ENCODE results near the gene ABCG1.

Gene ABCG1

DNA sequence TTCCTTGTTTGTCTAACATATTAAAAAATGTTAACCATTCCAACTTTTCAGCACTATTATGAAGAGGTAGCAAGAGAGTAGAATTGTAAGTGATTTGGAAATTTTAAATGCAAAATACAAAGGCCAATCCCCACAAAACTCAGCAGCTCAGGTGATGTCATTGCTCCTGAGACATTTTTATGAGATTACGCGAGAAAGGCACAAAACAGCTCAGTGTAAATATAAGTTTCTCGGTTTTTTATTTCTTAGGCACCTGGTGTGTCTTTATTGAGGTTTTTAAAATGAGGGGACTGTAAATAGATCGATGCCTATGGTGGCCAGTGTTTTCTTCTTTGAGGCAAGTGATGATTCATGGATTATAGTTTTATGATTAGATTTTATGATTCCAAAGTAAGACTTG, 6.1 kb downstream of the ABCG1 start:
- H4K5ac ChIP-seq (ENCODE audit: low read length): no peak overlapping the region
- no peak overlapping the region for H3K18ac ChIP-seq (ENCODE audit: low read length)
- H3K23ac ChIP-seq (ENCODE audit: low read length): no peak overlapping the region
- H2BK15ac ChIP-seq (replicated peaks; ENCODE audit: low read depth): no peak overlapping the region
- no peak overlapping the region for H3K4me3 ChIP-seq (ENCODE audit: low read length)
- no peak overlapping the region for H2BK5ac ChIP-seq (ENCODE audit: low read length)
- no peak overlapping the region for H3K4me2 ChIP-seq (ENCODE audit: low read length)
- DNase-seq: no peak
- H3K4me1 ChIP-seq (ENCODE audit: control insufficient read depth, low read depth, low read length): no peaks in the 10 kb centered on the region
- H3K36me3 ChIP-seq (ENCODE audit: control insufficient read depth, insufficient read depth, low read length): no peaks in the 10 kb centered on the region
- no peak overlapping the region for H3K9ac ChIP-seq (ENCODE audit: low read length)
- no peaks in the 10 kb centered on the region for H3K27me3 ChIP-seq (ENCODE audit: insufficient read depth, low read length, poor library complexity)
- no peak overlapping the region for H3K56ac ChIP-seq (ENCODE audit: low read length)
- H2BK120ac ChIP-seq (ENCODE audit: low read depth, low read length): no peak overlapping the region
- H4K8ac ChIP-seq (ENCODE audit: low read depth, low read length): no peak overlapping the region
- WGBS (ENCODE audit: extremely low coverage, insufficient coverage, low lambda C conversion rate): no CpG with 5 or more reads among the region's 4 CpGs
- H3K79me1 ChIP-seq (ENCODE audit: low read length): no peaks in the 10 kb centered on the region
- H2AK5ac ChIP-seq (ENCODE audit: low read length): no peak overlapping the region
- no peaks in the 10 kb centered on the region for H3K79me2 ChIP-seq (ENCODE audit: control insufficient read depth, insufficient read depth, low read length)
- H3K27ac ChIP-seq (ENCODE audit: low read depth, low read length): no peak overlapping the region
- H3K4ac ChIP-seq (ENCODE audit: low read depth, low read length): no peak overlapping the region

DNA sequence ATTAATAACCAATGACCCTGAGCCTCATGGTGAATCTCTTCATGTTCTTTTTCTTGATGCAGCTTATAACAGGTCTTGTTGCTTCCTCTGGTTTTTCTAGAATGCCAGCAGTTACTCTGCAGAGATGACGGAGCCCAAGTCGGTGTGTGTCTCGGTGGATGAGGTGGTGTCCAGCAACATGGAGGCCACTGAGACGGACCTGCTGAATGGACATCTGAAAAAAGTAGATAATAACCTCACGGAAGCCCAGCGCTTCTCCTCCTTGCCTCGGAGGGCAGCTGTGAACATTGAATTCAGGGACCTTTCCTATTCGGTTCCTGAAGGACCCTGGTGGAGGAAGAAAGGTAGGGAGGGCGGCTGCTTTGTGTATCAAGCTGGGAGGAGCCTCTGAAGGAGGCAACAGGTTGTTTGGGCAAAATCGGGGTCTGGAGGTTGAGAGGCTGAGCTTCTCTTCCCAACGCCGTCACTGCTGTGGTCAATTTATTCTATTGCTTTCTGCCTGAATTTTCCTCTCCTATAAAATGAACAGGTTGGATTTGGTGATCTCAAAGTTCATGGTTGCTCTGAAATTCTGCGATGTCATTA, 6.7 kb downstream of the ABCG1 start:
- Histone ChIP-seq H4K5ac (ENCODE audit: low read length) (no peak overlapping the region), H3K4me3 (ENCODE audit: low read length) (no peak overlapping the region), H3K27me3 (ENCODE audit: insufficient read depth, low read length, poor library complexity) (no peaks in the 10 kb centered on the region), H3K79me1 (ENCODE audit: low read length) (no peaks in the 10 kb centered on the region), H4K8ac (ENCODE audit: low read depth, low read length) (no peak overlapping the region), H2BK15ac (replicated peaks; ENCODE audit: low read depth) (no peak overlapping the region), H2BK5ac (ENCODE audit: low read length) (no peak overlapping the region), H3K23ac (ENCODE audit: low read length) (no peak overlapping the region), H3K4me2 (ENCODE audit: low read length) (no peak overlapping the region), H2BK120ac (ENCODE audit: low read depth, low read length) (no peak overlapping the region), H3K56ac (ENCODE audit: low read length) (no peak overlapping the region), H3K79me2 (ENCODE audit: control insufficient read depth, insufficient read depth, low read length) (no peaks in the 10 kb centered on the region), H2AK5ac (ENCODE audit: low read length) (no peak overlapping the region), H3K4me1 (ENCODE audit: control insufficient read depth, low read depth, low read length) (no peaks in the 10 kb centered on the region), H3K4ac (ENCODE audit: low read depth, low read length) (no peak overlapping the region), H3K18ac (ENCODE audit: low read length) (no peak overlapping the region), H3K9ac (ENCODE audit: low read length) (no peak overlapping the region), H3K27ac (ENCODE audit: low read depth, low read length) (no peak overlapping the region), H3K36me3 (ENCODE audit: control insufficient read depth, insufficient read depth, low read length) (no peaks in the 10 kb centered on the region)
- no peak for DNase-seq
- WGBS (ENCODE audit: extremely low coverage, insufficient coverage, low lambda C conversion rate): no CpG with 5 or more reads among the region's 13 CpGs

DNA sequence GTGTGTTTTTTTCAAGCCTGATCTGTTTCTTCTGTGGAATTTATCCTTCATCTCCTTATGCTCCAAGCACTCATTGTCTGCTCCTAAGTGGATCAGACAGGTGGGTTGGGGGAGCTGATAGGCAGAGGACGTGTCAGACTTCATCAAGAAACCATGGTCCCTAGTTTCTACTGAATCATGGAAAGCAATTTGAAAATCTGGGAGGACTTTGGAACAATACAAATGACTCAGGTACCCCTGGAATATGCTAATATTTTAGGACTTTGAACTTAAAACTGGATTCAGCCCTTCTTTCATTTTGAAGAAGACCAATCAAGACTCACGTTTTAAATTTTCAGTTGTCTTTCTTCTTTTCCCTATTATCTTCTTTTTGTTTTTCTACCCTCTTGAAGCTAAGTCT, 7.7 kb downstream of the ABCG1 start:
- peak; percentile 8 for DNase-seq
- H3K27ac ChIP-seq (ENCODE audit: low read depth, low read length): no peak overlapping the region
- H3K4me2 ChIP-seq (ENCODE audit: low read length): no peak overlapping the region

DNA sequence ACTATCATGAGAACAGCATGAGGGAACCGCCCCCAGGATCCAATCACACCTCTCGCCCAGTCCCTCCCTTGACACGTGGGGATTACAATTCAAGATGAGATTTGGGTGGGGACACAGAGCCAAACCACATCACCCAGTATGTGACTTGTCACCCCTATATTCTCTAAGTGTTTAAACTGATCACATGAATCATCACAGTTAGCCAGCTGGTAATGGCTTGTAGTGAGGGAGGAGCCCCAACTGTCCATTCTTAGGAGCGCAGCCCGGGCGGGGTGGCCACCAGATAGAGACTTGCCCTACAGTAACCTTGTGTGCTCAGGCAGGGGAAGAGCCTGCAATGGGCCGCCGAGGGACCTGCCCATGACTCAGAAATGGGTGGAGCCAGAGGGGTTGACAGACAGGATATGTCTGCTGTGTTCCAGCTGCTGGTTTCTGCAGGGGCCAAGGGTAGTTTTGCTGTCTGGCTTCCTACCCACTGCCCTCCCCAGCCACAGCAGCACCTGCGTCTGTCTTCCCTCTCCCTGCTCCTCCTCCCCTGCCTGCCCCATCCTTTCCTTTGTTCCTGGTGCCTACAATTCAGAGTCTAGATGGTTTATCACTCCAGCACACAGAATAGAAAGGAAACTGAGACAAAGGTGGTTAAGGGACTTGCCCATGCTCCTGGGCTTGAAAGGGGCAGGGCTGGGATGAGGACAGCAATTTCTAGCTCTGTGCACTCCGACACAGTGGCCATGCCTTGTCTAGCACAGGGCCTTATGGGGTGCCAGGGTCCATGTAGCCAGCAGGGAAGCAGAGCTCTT, 9.2 kb downstream of the ABCG1 start:
- H3K27me3 ChIP-seq (ENCODE audit: insufficient read depth, low read length, poor library complexity): no peaks in the 10 kb centered on the region

More for the DNA sequence above, 7.7 kb downstream of the ABCG1 start:
- no peaks in the 10 kb centered on the region for H3K36me3 ChIP-seq (ENCODE audit: control insufficient read depth, insufficient read depth, low read length)
- H4K8ac ChIP-seq (ENCODE audit: low read depth, low read length): no peak overlapping the region
- H2BK5ac ChIP-seq (ENCODE audit: low read length): no peak overlapping the region
- no peaks in the 10 kb centered on the region for H3K79me2 ChIP-seq (ENCODE audit: control insufficient read depth, insufficient read depth, low read length)
- H3K23ac ChIP-seq (ENCODE audit: low read length): no peak overlapping the region
- no peak overlapping the region for H3K4ac ChIP-seq (ENCODE audit: low read depth, low read length)
- H2BK15ac ChIP-seq (replicated peaks; ENCODE audit: low read depth): no peak overlapping the region
- no peak overlapping the region for H2AK5ac ChIP-seq (ENCODE audit: low read length)
- H3K4me3 ChIP-seq (ENCODE audit: low read length): no peak overlapping the region
- H4K5ac ChIP-seq (ENCODE audit: low read length): no peak overlapping the region
- H3K18ac ChIP-seq (ENCODE audit: low read length): no peak overlapping the region
- no peak overlapping the region for H3K56ac ChIP-seq (ENCODE audit: low read length)
- no CpG with 5 or more reads among the region's 2 CpGs for WGBS (ENCODE audit: extremely low coverage, insufficient coverage, low lambda C conversion rate)
- H2BK120ac ChIP-seq (ENCODE audit: low read depth, low read length): no peak overlapping the region
- no peaks in the 10 kb centered on the region for H3K79me1 ChIP-seq (ENCODE audit: low read length)
- no peak overlapping the region for H3K9ac ChIP-seq (ENCODE audit: low read length)
- H3K4me1 ChIP-seq (ENCODE audit: control insufficient read depth, low read depth, low read length): no peaks in the 10 kb centered on the region
- H3K27me3 ChIP-seq (ENCODE audit: insufficient read depth, low read length, poor library complexity): no peaks in the 10 kb centered on the region

DNA sequence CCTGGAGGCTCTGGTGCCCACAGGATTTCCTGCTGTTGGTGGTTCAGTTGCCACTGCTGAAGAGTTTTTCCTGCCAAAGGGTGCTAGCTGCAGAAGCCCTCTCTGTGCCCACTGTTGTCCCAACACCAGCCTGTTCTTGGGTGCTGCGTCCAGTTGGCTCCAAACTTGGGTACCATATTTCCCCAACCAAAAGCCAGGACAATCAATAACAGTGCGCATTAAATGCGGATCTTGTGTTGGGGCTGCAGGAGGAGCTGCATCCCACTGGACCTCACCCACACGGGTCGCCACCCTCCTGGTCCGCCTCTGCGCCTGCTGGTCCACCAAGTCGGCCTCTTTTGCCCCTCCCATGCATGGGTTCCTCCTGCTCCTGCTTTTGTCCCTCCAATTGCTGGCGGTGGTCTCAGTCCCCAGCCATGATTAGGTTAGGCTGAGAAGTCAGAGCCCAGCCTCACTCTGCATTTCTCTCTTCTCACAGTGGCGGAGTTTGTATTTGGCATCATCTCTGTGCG, 9.8 kb downstream of the ABCG1 start:
- no CpG with 5 or more reads among the region's 11 CpGs for WGBS (ENCODE audit: extremely low coverage, insufficient coverage, low lambda C conversion rate)
- DNase-seq: no peak

More for the DNA sequence above, 9.2 kb downstream of the ABCG1 start:
- no peaks in the 10 kb centered on the region for H3K36me3 ChIP-seq (ENCODE audit: control insufficient read depth, insufficient read depth, low read length)
- no peak overlapping the region for H4K5ac ChIP-seq (ENCODE audit: low read length)
- no peak overlapping the region for H2BK120ac ChIP-seq (ENCODE audit: low read depth, low read length)
- no peak overlapping the region for H2AK5ac ChIP-seq (ENCODE audit: low read length)
- no peaks in the 10 kb centered on the region for H3K4me1 ChIP-seq (ENCODE audit: control insufficient read depth, low read depth, low read length)
- no peaks in the 10 kb centered on the region for H3K79me2 ChIP-seq (ENCODE audit: control insufficient read depth, insufficient read depth, low read length)
- H2BK15ac ChIP-seq (replicated peaks; ENCODE audit: low read depth): no peak overlapping the region
- no peak overlapping the region for H3K23ac ChIP-seq (ENCODE audit: low read length)
- no CpG with 5 or more reads among the region's 10 CpGs for WGBS (ENCODE audit: extremely low coverage, insufficient coverage, low lambda C conversion rate)
- peak; percentile 79 for DNase-seq
- no peak overlapping the region for H4K8ac ChIP-seq (ENCODE audit: low read depth, low read length)
- no peak overlapping the region for H3K18ac ChIP-seq (ENCODE audit: low read length)
- H3K9ac ChIP-seq (ENCODE audit: low read length): no peak overlapping the region
- no peak overlapping the region for H3K27ac ChIP-seq (ENCODE audit: low read depth, low read length)
- H3K79me1 ChIP-seq (ENCODE audit: low read length): no peaks in the 10 kb centered on the region
- H3K4me2 ChIP-seq (ENCODE audit: low read length): no peak overlapping the region
- H2BK5ac ChIP-seq (ENCODE audit: low read length): no peak overlapping the region
- no peak overlapping the region for H3K4me3 ChIP-seq (ENCODE audit: low read length)
- no peak overlapping the region for H3K4ac ChIP-seq (ENCODE audit: low read depth, low read length)
- no peak overlapping the region for H3K56ac ChIP-seq (ENCODE audit: low read length)

More for the DNA sequence above, 9.8 kb downstream of the ABCG1 start:
- no peak overlapping the region for H4K5ac ChIP-seq (ENCODE audit: low read length)
- H3K4me1 ChIP-seq (ENCODE audit: control insufficient read depth, low read depth, low read length): no peaks in the 10 kb centered on the region
- H3K9ac ChIP-seq (ENCODE audit: low read length): no peak overlapping the region
- no peaks in the 10 kb centered on the region for H3K36me3 ChIP-seq (ENCODE audit: control insufficient read depth, insufficient read depth, low read length)
- no peak overlapping the region for H3K4ac ChIP-seq (ENCODE audit: low read depth, low read length)
- no peaks in the 10 kb centered on the region for H3K79me1 ChIP-seq (ENCODE audit: low read length)
- no peak overlapping the region for H3K4me2 ChIP-seq (ENCODE audit: low read length)
- H3K27ac ChIP-seq (ENCODE audit: low read depth, low read length): no peak overlapping the region
- H3K23ac ChIP-seq (ENCODE audit: low read length): no peak overlapping the region
- H3K27me3 ChIP-seq (ENCODE audit: insufficient read depth, low read length, poor library complexity): no peaks in the 10 kb centered on the region
- H2AK5ac ChIP-seq (ENCODE audit: low read length): no peak overlapping the region
- no peak overlapping the region for H2BK120ac ChIP-seq (ENCODE audit: low read depth, low read length)
- H3K56ac ChIP-seq (ENCODE audit: low read length): no peak overlapping the region
- no peak overlapping the region for H2BK5ac ChIP-seq (ENCODE audit: low read length)
- H3K79me2 ChIP-seq (ENCODE audit: control insufficient read depth, insufficient read depth, low read length): no peaks in the 10 kb centered on the region
- no peak overlapping the region for H3K18ac ChIP-seq (ENCODE audit: low read length)
- no peak overlapping the region for H3K4me3 ChIP-seq (ENCODE audit: low read length)
- no peak overlapping the region for H4K8ac ChIP-seq (ENCODE audit: low read depth, low read length)
- no peak overlapping the region for H2BK15ac ChIP-seq (replicated peaks; ENCODE audit: low read depth)
